Lower lobe of right lung (tissue), 2 donors: ENCODE data around the gene ARMH4. TPM values are rescaled to one million over a fixed set of nuclear protein-coding genes. Genes with fewer than 3 reads are reported as not detected.
A peak's percentile ranks its signal among the peaks of the same experiment; 100 is the strongest.

Experiments used
- ATAC-seq, 2 donors: fragments of 200-7000 bp; cut with Tn5 transposase; one replicate each; pipeline ENCODE4 v1.9.1; 2020 to 2022; ENCODE audit warnings: mild to moderate bottlenecking in 2 of 2, moderate library complexity in 2 of 2
- DNase-seq: peaks from one replicate; pipeline ENCODE4 v3.0.0-alpha.2; 2020
- H3K27ac ChIP-seq: fragments of 200-600 bp; one replicate; pipeline ENCODE4 v1.8.0; 2022
- H3K27me3 ChIP-seq: fragments of 200-600 bp; one replicate; pipeline ENCODE4 v1.8.0; 2022; ENCODE audit warnings: low read depth
- H3K36me3 ChIP-seq: fragments of 200-600 bp; one replicate; pipeline ENCODE4 v1.8.0; 2022; ENCODE audit warnings: mild to moderate bottlenecking
- H3K4me1 ChIP-seq: fragments of 200-600 bp; one replicate; pipeline ENCODE4 v1.8.0; 2022
- H3K4me3 ChIP-seq: fragments of 200-600 bp; one replicate; pipeline ENCODE4 v1.8.0; 2022; ENCODE audit warnings: mild to moderate bottlenecking
- H3K9me3 ChIP-seq: fragments of 200-600 bp; one replicate; pipeline ENCODE4 v1.8.0; 2022
- intact Hi-C: fragments of 100-400 bp; cut with DNase I; formaldehyde crosslinking; loops from one replicate; pipeline ENCODE4 v1.11.0; 2022
- total RNA-seq: library from RNA; stranded (reverse); fragmentation: NEBNext Ultra II Directional; extraction: Animal tissue kit (Norgen Biotek cat#: 25700); gene quantifications from one replicate; pipeline ENCODE4 v1.2.1, GENCODE V29; 2021
- TF ChIP-seq, protein P1 (sequence below): fragments of 200-600 bp; IDR thresholded peaks from one replicate; pipeline ENCODE4 v1.8.0; 2022; ENCODE audit warnings: antibody characterized with exemption, mild to moderate bottlenecking
- donor health status: DM: no; HTN: yes; CAD: no; lungs with severe emphysema.

ARMH4 gene
- total RNA-seq, 1 donor from 2014 or later, result 2.1 TPM

DNA sequence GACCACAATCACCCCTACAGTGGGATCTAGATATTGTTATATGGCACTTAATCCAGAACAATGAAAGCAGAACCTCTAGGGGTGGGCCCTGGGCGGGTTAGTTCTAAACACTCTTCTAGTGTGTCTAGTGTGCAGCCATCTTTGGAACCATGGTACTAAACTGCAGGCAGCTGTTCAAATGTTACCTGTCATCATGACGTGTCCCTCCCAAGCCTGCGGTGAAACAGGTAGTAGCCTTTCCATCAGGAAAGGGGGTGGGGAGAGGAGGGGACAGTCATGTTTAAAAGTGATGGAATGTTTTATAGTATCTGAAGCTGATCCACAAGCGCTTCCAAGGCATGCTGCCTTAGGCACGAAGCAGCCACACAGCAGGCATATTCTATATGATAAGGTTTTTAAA is 163.6 kb downstream of the ARMH4 start:
- DNase-seq, result no peak
- TF ChIP-seq, protein P1, sequence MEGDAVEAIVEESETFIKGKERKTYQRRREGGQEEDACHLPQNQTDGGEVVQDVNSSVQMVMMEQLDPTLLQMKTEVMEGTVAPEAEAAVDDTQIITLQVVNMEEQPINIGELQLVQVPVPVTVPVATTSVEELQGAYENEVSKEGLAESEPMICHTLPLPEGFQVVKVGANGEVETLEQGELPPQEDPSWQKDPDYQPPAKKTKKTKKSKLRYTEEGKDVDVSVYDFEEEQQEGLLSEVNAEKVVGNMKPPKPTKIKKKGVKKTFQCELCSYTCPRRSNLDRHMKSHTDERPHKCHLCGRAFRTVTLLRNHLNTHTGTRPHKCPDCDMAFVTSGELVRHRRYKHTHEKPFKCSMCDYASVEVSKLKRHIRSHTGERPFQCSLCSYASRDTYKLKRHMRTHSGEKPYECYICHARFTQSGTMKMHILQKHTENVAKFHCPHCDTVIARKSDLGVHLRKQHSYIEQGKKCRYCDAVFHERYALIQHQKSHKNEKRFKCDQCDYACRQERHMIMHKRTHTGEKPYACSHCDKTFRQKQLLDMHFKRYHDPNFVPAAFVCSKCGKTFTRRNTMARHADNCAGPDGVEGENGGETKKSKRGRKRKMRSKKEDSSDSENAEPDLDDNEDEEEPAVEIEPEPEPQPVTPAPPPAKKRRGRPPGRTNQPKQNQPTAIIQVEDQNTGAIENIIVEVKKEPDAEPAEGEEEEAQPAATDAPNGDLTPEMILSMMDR, result no peak
- intact Hi-C loops, result no loop called here
- Histone ChIP-seq H3K36me3 (no peaks in the 10 kb centered on the region), H3K27me3 (no peaks in the 10 kb centered on the region), H3K9me3 (no peaks in the 10 kb centered on the region), H3K27ac (no peak overlapping the region), H3K4me3 (no peak overlapping the region), H3K4me1 (no peaks in the 10 kb centered on the region)
- no peak for ATAC-seq

DNA sequence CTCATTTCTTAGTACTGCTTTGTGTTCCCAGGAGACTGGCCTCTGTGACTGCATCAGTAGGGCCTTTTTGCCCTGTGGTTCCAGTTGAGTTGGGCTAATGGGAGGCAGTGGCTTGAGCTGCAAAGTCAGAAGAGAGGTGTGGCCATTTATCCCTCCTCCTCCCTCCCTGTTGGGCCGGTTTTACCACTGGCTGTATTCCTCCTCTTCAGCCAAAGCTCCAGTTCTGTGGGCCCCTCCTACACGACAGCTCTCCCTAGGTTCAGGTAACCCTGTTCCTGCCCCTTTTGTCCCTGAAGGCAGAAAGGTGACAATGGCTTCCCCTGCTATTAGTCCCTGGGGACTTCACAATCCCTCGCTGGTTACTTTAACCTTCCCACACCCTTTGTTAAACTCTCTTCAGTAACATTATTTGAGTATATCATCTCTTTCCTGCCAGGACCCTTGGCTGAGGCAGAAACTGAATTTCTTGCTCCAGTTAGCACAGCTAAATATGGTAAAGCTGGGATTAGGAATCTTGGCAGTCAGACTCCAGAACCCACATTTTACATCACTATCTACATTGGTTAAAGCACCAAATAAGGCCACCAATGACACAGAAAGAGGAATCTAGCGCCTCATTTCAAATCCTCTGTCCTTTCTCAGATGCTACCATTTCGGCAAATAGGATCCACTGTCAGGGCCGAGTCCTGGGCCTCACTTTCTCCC is 164.3 kb downstream of the ARMH4 start:
- no peaks in the 10 kb centered on the region for H3K9me3 ChIP-seq
- DNase-seq (no peak), ATAC-seq (no peak)
- no peak overlapping the region for H3K27ac ChIP-seq
- H3K4me3 ChIP-seq, result no peak overlapping the region
- intact Hi-C loops, result no loop called here
- H3K36me3 ChIP-seq, result no peaks in the 10 kb centered on the region
- TF ChIP-seq, protein P1, result no peak
- no peaks in the 10 kb centered on the region for H3K27me3 ChIP-seq
- no peaks in the 10 kb centered on the region for H3K4me1 ChIP-seq

DNA sequence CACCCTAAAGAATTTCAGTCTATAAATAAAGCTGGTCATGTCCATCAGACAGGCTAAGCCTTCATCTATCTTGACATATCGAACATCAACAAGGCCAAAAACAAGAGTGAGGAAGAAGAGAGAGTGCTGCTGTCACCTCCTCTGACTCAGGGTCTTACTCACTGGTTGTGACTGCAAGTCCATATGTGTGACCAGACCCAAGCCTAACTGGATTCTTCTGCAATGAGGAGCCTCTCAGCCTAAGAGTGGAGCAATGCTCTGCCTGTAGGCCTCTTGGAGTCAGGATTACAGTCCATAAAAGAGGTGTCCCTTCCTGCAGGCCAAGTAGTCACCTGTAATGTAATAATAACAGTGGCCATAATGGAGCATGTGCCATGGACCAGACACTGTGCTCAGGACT is 165.0 kb downstream of the ARMH4 start:
- ATAC-seq (no peak), DNase-seq (no peak)
- intact Hi-C loops, result no loop called here
- H3K27me3 ChIP-seq, result no peaks in the 10 kb centered on the region
- no peak overlapping the region for H3K4me3 ChIP-seq
- no peak overlapping the region for H3K27ac ChIP-seq
- TF ChIP-seq, protein P1, result no peak
- H3K9me3 ChIP-seq, result no peaks in the 10 kb centered on the region
- H3K4me1 ChIP-seq, result no peaks in the 10 kb centered on the region
- no peaks in the 10 kb centered on the region for H3K36me3 ChIP-seq

DNA sequence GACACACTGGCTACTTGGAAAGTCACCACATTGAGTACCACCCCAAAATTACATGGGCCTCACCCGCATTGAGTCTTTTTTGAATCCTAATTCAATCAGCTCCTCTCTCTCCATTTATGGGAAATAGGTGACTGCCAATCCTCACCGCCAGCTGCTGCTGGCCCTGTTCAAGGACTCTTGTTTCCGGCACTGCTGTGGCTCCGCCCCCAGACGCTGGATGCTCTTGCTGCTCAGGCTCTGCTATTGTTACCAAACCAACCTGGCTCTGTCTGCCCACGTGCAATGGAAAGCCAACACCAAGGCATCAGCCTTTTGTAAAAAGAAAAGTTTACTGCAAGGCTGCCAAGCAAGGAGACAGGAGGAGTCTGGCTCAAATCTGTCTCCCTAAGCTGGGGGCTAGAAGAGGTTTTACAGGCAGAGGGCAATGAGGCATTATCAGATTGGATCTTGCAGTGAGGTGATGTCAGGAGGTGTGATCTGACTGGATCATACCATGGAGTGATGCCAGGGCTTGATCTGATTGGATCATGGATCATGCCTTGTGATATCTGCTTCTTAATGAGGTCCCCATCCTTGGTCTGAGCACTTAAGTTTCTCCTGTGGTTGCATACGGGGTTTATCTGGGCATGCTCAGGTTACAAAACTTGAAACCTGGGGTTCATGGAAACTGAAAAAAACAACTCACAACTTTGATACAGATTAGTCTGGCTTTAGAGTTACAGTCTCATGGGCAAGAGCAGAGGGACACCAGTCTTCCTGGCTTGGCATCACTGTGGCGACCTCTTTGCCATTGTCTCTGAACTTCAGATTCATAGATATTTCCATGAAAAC is 169.0 kb downstream of the ARMH4 start:
- no peak overlapping the region for H3K27ac ChIP-seq
- H3K4me3 ChIP-seq, result no peak overlapping the region
- no peaks in the 10 kb centered on the region for H3K27me3 ChIP-seq
- ATAC-seq (peak; percentile 42 to 62), DNase-seq (peak; percentile 54)
- TF ChIP-seq, protein P1, result no peak
- intact Hi-C loops, result no loop called here
- H3K36me3 ChIP-seq, result no peaks in the 10 kb centered on the region
- no peaks in the 10 kb centered on the region for H3K4me1 ChIP-seq
- H3K9me3 ChIP-seq, result no peaks in the 10 kb centered on the region

DNA sequence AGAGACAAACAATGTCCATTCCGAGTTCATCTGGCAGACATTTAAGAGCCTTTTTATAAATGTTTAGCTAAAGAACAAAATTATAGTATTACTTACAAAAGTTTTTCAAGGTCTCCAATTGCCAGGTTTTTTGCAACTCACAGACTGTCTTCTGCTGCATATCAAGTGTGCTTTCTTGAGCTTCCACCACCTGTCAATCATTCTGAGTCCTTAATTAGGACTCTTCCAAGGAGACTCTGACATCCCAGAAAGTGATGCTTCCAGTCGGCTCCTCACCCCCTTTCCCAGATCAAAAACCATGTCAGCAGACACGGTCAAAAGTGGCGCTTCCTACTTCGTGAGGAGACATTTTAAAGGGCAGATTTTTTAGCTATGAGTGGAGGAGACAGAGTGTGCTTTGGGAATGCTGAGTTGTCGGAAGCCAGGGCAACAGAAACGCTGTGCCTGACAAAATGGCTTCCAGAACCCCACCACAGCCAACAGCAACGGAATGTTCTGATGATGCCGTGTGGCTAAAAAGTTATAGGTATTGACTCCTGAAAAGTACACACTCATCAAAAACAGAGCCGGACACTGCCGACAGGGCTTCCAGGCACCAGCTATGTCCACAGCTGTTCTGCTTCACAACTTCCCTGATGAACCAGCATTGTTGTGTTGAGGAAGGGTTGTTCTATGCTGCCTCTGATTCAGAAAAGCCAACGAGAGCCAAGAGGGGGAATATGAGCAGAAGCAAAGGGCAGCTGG is 170.0 kb downstream of the ARMH4 start:
- DNase-seq (no peak), ATAC-seq (no peak)
- Histone ChIP-seq H3K36me3 (no peaks in the 10 kb centered on the region), H3K27ac (no peak overlapping the region), H3K27me3 (no peaks in the 10 kb centered on the region), H3K4me3 (no peak overlapping the region), H3K9me3 (no peaks in the 10 kb centered on the region), H3K4me1 (no peaks in the 10 kb centered on the region)
- TF ChIP-seq, protein P1, result no peak
- intact Hi-C loops, result no loop called here
